ENCODE data around the gene VPS13A.

- TF ChIP-seq CTCF (IDR thresholded peaks at IDR 0.05; ENCODE audit: low read depth, low read length) (no peak), MYC (IDR thresholded peaks at IDR 0.05; ENCODE audit: low read depth, low read length) (no peak), POLR2A (IDR thresholded peaks at IDR 0.05; ENCODE audit: extremely low read depth, insufficient read length) (no peak), MAX (IDR thresholded peaks at IDR 0.05; ENCODE audit: low read depth, low read length) (no peak)
Measured at GRCh38 chr9:77386187-77386586, 208.9 kb downstream of the VPS13A start.
